K562 (cell line): Measurements from ENCODE around the gene CCDC32. TPM values are rescaled to one million over a fixed set of nuclear protein-coding genes. Genes with fewer than 3 reads are reported as not detected.

ENCODE experiments used
- CHD4 ChIP-seq: fragments of 200-600 bp; sonication (generic); IDR thresholded peaks from 3 replicates; pipeline ENCODE4 v1.6.1; 2012; ENCODE audit warnings: low read depth, mild to moderate bottlenecking, mixed read lengths, low read length, inconsistent platforms; ENCODE audit not compliant: insufficient read depth, insufficient replicate concordance, poor library complexity, severe bottlenecking
- CREM ChIP-seq: IDR thresholded peaks from 2 replicates; pipeline ENCODE4 v1.6.1; 2014; ENCODE audit warnings: antibody characterized with exemption, low read depth
- FUS ChIP-seq: fragments of 200-400 bp; formaldehyde crosslinking; optimal IDR thresholded peaks from 2 replicates; pipeline ENCODE3; 2017; ENCODE audit warnings: low read depth, low read length
- GABPB1 ChIP-seq: sonication (generic); formaldehyde crosslinking; IDR thresholded peaks from 2 replicates; pipeline ENCODE4 v1.8.0; 2022; ENCODE audit warnings: mild to moderate bottlenecking, missing genetic modification reagents
- GATAD2A ChIP-seq: fragments of 450-650 bp; IDR thresholded peaks from 2 replicates; pipeline ENCODE4 v1.6.1; 2017
- GTF3C2 ChIP-seq: IDR thresholded peaks from 3 replicates; pipeline ENCODE4 v1.6.1; 2011; ENCODE audit warnings: borderline replicate concordance, mild to moderate bottlenecking, moderate library complexity; ENCODE audit not compliant: insufficient read length; ENCODE audit errors: extremely low read depth
- HOMEZ ChIP-seq: fragments of 250-450 bp; sonication (Bioruptor Pico); IDR thresholded peaks from 2 replicates; pipeline ENCODE4 v1.4.0; 2020; ENCODE audit warnings: mild to moderate bottlenecking, moderate library complexity
- IFI16 ChIP-seq: fragments of 250-450 bp; sonication (Bioruptor Pico); IDR thresholded peaks from 2 replicates; pipeline ENCODE4 v2.1.2; 2022; ENCODE audit warnings: mild to moderate bottlenecking, inconsistent platforms
- KDM2B ChIP-seq: fragments of 250-450 bp; sonication (Bioruptor Pico); IDR thresholded peaks from 2 replicates; pipeline ENCODE4 v1.8.0; 2021; ENCODE audit warnings: mild to moderate bottlenecking, moderate library complexity
- KHSRP ChIP-seq: fragments of 450-650 bp; IDR thresholded peaks from 2 replicates; pipeline ENCODE4 v1.6.1; 2017
- LCOR ChIP-seq: sonication (generic); formaldehyde crosslinking; IDR thresholded peaks from 2 replicates; pipeline ENCODE4 v1.8.0; 2022; ENCODE audit warnings: mild to moderate bottlenecking, missing genetic modification reagents
- TAF7 ChIP-seq: fragments of 450-650 bp; IDR thresholded peaks from 2 replicates; pipeline ENCODE4 v1.6.1; 2016; ENCODE audit warnings: missing genetic modification characterization, missing compliant biosample characterization
- TRIM24 ChIP-seq, 2 experiments: fragments of 450-650 bp; IDR thresholded peaks; 2 replicates each; pipeline ENCODE4 v1.6.1; 2016
- YBX1 ChIP-seq: fragments of 450-650 bp; IDR thresholded peaks from 2 replicates; pipeline ENCODE4 v1.7.1; 2016; ENCODE audit warnings: mild to moderate bottlenecking
- ZNF57 ChIP-seq: fragments of 450-650 bp; formaldehyde crosslinking; IDR thresholded peaks from 2 replicates; pipeline ENCODE4 v1.4.0; 2020; ENCODE audit warnings: mild to moderate bottlenecking, moderate library complexity
- ZNF609 ChIP-seq: sonication (generic); formaldehyde crosslinking; IDR thresholded peaks from 2 replicates; pipeline ENCODE4 v1.8.1; 2023; ENCODE audit warnings: missing genetic modification reagents, mild to moderate bottlenecking, borderline replicate concordance
- polyA plus RNA-seq, 8 experiments: library from polyadenylated mRNA; depleted of rRNA in 4 of 8; stranded (reverse) in 5 of 8; unstranded in 3 of 8; fragments of >200 nt; fragmentation: Nextera tagmentation in 2 of 8; fragmentation: Illumina TruSeq in 1 of 8; extraction: Ambion mirVana in 2 of 8; extraction: Trizol in 1 of 8; gene quantifications; 2 replicates each; pipeline versions ENCODE4 v1.2.1 to v1.2.3, GENCODE V29; 2011 to 2014; ENCODE audit warnings: inconsistent platforms in 1 of 8, missing spikeins in 1 of 8
- total RNA-seq, 7 experiments: library from RNA; depleted of rRNA in 6 of 7; stranded (reverse); fragments of >200 nt in 6 of 7; fragmentation: Illumina TruSeq in 2 of 7; extraction: Trizol in 2 of 7; gene quantifications; 2 replicates each; pipeline versions ENCODE4 v1.2.1 to v1.2.3, GENCODE V29; 2011 to 2021; ENCODE audit warnings: low replicate concordance in 1 of 7
- TF ChIP-seq, protein P1 (sequence below): sonication (generic); formaldehyde crosslinking; IDR thresholded peaks from 2 replicates; pipeline ENCODE4 v1.8.0; 2022; ENCODE audit warnings: mild to moderate bottlenecking, missing genetic modification reagents

The CCDC32 gene
- total and polyA plus RNA-seq, 9 of the 15 experiments (the other 6 are each of a cell fraction or from before 2014, with no cell fraction given), result 22.2 to 94.8 (median 37.1) TPM

- TF ChIP-seq HOMEZ, result no peak
- TF ChIP-seq TRIM24 (IDR thresholded peaks at IDR 0.05), result no peak
- TF ChIP-seq, protein P1, sequence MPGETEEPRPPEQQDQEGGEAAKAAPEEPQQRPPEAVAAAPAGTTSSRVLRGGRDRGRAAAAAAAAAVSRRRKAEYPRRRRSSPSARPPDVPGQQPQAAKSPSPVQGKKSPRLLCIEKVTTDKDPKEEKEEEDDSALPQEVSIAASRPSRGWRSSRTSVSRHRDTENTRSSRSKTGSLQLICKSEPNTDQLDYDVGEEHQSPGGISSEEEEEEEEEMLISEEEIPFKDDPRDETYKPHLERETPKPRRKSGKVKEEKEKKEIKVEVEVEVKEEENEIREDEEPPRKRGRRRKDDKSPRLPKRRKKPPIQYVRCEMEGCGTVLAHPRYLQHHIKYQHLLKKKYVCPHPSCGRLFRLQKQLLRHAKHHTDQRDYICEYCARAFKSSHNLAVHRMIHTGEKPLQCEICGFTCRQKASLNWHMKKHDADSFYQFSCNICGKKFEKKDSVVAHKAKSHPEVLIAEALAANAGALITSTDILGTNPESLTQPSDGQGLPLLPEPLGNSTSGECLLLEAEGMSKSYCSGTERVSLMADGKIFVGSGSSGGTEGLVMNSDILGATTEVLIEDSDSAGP (CRISPR knock-in tag), result no peak
- TF ChIP-seq CREM, result peak; percentile 25; the same call in 1 of the 2 replicates
- peak; percentile 83; the same call in 1 of the 2 replicates for TF ChIP-seq LCOR
- TF ChIP-seq KHSRP, result no peak
- no peak for TF ChIP-seq ZNF609 (CRISPR knock-in tag)
- TF ChIP-seq TAF7, result peak; percentile 20; the same call in 1 of the 2 replicates
- TF ChIP-seq KDM2B (CRISPR knock-in tag), result no peak
- peak; percentile 68 for TF ChIP-seq GABPB1 (CRISPR knock-in tag)
- no peak for TF ChIP-seq YBX1
- TF ChIP-seq ZNF57, result no peak
- no peak for TF ChIP-seq GTF3C2
- no peak for TF ChIP-seq IFI16 (CRISPR knock-in tag)
- TF ChIP-seq CHD4, result no peak
- TF ChIP-seq FUS, result no peak
- TF ChIP-seq GATAD2A, result 0 out of 2 replicates have a peak, but pooled peaks have one; percentile 33
Observed at GRCh38 chr15:40511472-40512133, 53.2 kb downstream of the CCDC32 start (continued).
